ENCODE data around the gene PRAMEF15.
"Not testable (repeated sequence)": the region's sequence is repeated elsewhere in the genome, so short reads cannot be mapped to it uniquely, and the experiment has no call there.

DNA sequence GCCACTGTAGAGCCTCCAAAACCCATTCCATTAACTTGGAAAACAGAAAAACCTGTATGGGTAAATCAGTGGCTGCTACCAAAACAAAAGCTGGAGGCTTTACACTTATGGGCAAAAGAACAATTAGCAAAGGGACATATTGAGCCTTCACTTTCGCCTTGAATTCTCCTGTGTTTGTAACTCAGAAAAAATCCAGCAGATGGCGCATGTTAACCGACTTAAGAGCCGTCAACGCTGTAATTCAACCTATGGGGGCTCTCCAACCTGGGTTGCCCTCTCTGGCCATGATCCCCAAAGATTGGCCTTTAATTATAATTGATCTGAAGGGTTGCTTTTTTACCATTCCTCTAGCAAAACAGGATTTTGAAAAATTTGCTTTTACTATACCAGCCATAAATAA lies 41.4 kb downstream of the PRAMEF15 start:
- TF ChIP-seq, protein P1, sequence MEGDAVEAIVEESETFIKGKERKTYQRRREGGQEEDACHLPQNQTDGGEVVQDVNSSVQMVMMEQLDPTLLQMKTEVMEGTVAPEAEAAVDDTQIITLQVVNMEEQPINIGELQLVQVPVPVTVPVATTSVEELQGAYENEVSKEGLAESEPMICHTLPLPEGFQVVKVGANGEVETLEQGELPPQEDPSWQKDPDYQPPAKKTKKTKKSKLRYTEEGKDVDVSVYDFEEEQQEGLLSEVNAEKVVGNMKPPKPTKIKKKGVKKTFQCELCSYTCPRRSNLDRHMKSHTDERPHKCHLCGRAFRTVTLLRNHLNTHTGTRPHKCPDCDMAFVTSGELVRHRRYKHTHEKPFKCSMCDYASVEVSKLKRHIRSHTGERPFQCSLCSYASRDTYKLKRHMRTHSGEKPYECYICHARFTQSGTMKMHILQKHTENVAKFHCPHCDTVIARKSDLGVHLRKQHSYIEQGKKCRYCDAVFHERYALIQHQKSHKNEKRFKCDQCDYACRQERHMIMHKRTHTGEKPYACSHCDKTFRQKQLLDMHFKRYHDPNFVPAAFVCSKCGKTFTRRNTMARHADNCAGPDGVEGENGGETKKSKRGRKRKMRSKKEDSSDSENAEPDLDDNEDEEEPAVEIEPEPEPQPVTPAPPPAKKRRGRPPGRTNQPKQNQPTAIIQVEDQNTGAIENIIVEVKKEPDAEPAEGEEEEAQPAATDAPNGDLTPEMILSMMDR (conservative IDR thresholded peaks at IDR 0.05; ENCODE audit: low read depth, low read length): peak; percentile 49
- TF ChIP-seq EZH2 (IDR thresholded peaks at IDR 0.05; ENCODE audit: low read length, unreplicated experiment): not testable (repeated sequence)
